GM21786 (cell line): ENCODE data around the gene TVP23A.
"Not testable (repeated sequence)": the region's sequence is repeated elsewhere in the genome, so short reads cannot be mapped to it uniquely, and the experiment has no call there.

ENCODE experiments used
- ATAC-seq: cut with Tn5 transposase; IDR thresholded peaks from one replicate; pipeline ENCODE4 v1.9.1; 2021; ENCODE audit not compliant: unreplicated experiment

The TVP23A gene

GRCh38 chr16:10836174-10836853 lies 17.7 kb upstream of the TVP23A start:
- ATAC-seq, result no peak

- no peak for ATAC-seq
Observed at GRCh38 chr16:10835281-10835931, 16.8 kb upstream of the TVP23A start.

GRCh38 chr16:10834766-10835165 lies 16.2 kb upstream of the TVP23A start:
- ATAC-seq, result no peak

- no peak for ATAC-seq
Observed at GRCh38 chr16:10834130-10834529, 15.5 kb upstream of the TVP23A start.

DNA sequence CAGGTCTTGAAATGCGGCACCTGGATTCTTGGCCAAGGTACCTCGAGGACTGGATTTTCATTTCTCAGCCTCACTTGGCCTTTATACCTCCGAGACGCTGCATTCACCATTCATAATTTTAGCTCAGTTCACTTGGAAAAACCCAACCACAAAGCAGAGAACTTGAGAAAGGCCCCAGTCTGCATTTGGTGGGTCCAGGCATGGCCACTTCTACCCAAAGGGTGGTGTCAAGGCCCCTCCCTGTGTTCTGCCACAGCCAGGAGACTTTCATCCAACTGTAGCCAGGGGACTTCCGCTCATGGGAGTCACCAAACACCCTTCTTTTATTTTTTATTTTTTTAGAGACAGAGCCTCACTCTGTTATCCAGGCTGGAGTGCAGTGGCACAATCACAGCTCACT lies 14.7 kb upstream of the TVP23A start:
- ATAC-seq, result no peak

GRCh38 chr16:10831894-10832886 lies 13.6 kb upstream of the TVP23A start:
- ATAC-seq, result no peak

- ATAC-seq, result not testable (repeated sequence)
Observed at GRCh38 chr16:10830240-10830639, 11.6 kb upstream of the TVP23A start.

- not testable (repeated sequence) for ATAC-seq
Observed at GRCh38 chr16:10829390-10830098, 10.9 kb upstream of the TVP23A start.

GRCh38 chr16:10828851-10829366 lies 10.3 kb upstream of the TVP23A start:
- no peak for ATAC-seq

- ATAC-seq, result no peak
Observed at GRCh38 chr16:10827691-10828341, 9.2 kb upstream of the TVP23A start.

- no peak for ATAC-seq
Observed at GRCh38 chr16:10824111-10824893, 5.7 kb upstream of the TVP23A start.

GRCh38 chr16:10822702-10823101 lies 4.1 kb upstream of the TVP23A start:
- ATAC-seq, result no peak

- ATAC-seq, result no peak
Observed at GRCh38 chr16:10820546-10820945, 2.0 kb upstream of the TVP23A start.

DNA sequence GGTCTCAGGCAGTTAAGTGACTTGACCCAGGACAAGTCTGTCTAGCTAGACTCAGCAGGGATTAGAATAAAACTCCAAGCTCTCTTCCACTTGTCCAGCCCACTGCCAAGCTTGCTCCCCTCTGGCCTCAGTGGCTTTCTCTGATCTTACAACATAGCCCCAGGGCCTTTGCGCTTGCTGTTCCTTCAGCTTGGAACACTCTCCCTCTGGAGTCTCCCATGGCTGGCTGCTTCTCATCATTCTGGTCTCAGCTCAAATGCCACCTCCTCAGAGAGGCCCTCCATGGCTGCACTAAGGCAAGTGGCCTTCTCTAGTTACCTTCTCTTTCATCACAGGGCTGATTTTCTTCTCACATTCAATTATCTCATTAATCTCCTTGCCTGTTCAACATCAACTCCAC lies 1.1 kb downstream of the TVP23A start:
- ATAC-seq, result no peak

DNA sequence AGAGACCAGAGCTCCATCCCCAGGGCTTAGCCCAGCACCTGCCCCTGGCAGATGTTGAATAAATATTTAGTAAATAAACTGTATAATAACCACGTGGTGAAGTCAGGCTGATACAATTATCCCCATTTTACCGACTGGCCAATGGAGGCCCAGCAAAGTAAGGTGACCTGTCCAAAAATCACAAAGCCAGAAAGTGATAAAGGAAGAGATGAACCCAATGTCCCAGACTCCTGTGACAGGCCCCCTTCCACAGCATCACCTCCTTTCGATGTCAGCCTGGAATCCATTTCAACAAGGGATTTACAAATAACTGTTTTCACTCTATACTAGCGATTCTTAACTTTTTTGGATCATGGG lies 5.5 kb downstream of the TVP23A start:
- ATAC-seq, result no peak

GRCh38 chr16:10812312-10813098 lies 6.1 kb downstream of the TVP23A start:
- ATAC-seq, result peak; percentile 68

GRCh38 chr16:10809706-10810105 lies 8.9 kb downstream of the TVP23A start:
- ATAC-seq, result no peak

GRCh38 chr16:10808850-10809249 lies 9.7 kb downstream of the TVP23A start:
- no peak for ATAC-seq

DNA sequence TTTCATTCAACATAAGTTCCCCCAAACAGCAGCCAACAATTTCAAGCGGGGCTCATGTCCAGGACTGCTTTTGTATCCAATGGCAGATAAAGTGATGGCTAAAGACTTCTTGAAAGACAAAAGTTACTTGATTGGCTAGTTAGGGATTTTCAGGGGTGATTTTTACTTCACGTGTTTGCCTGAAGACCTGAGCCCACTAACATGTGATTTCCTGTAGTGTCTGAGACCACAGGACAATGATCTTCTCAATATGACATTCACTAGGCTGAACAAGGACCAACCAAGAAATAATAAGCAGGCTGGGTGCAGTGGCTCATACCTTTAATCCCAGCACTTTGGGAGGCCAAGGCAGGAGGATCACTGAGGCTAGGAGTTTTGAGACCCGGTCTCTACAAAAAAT lies 10.4 kb downstream of the TVP23A start:
- ATAC-seq, result no peak
